ENCODE data around the gene CNMD.
A peak's percentile ranks its signal among the peaks of the same experiment; 100 is the strongest.

The CNMD gene

DNA sequence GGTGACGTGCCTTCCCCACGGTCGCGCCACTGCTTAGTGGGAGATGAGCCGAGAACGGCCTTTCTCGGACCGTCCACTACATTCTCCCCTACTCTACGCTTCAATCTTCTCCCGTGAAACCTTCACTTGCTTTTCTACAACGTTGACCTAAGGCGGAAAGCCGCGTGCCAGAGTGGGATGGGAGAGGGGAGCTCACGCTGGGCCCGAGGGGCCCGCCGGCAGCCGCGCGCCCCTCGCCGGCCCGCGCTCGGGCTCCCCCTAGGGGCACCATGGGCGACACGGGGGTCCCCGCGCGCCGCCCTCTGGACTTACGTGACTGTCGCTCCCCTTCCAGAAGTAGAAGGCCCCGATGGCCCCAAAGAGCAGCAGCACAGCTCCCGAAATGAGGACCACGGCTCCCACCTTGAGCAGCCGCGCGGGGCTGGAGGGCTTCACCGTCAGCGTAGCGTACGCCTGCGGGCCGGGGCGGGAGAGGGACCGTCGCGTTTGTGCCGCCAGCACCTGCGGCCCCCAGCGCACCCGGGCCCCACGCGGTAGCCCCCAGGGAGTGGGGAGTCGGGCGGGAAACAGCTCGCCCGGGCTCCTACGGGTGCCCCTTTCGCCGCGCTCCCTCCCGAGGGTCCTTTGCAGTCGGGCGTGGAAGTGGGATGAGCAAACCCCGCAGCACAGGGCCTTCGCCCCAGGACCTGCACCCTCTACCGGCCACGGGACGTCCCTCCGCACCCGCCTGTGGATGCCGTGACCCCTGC, 727 bp downstream of the CNMD start:
- H3K27ac ChIP-seq (ENCODE audit: low read length, poor library complexity, severe bottlenecking), result no peak overlapping the region
- peak overlapping the region in 1 of 2 experiments; percentile 47 for H3K23ac ChIP-seq (ENCODE audit: low read length in 2 of 2)
- peak overlapping the region in 1 of 2 experiments; percentile 55 for H3K4me3 ChIP-seq (ENCODE audit: insufficient read depth in 1 of 2, low read depth in 1 of 2, low read length in 2 of 2)
- DNase-seq, result peak; percentile 10
- no peak overlapping the region for H3K9ac ChIP-seq (ENCODE audit: low read length)
- H3K14ac ChIP-seq (ENCODE audit: low read length in 2 of 2), result peak overlapping the region in 1 of 2 experiments; percentile 66
- peaks cover 47 to 64% of the 10 kb centered on the region in 2 experiments for H3K27me3 ChIP-seq (ENCODE audit: control insufficient read depth in 1 of 2, insufficient read depth in 1 of 2, low read length in 2 of 2)
- no peak overlapping the region for H2BK15ac ChIP-seq (ENCODE audit: low read depth, poor library complexity, severe bottlenecking)
- H2BK12ac ChIP-seq (ENCODE audit: low read length in 2 of 2), result no peak overlapping the region
- H3K18ac ChIP-seq (ENCODE audit: low read depth in 1 of 2, low read length in 2 of 2), result no peak overlapping the region
- peak overlapping the region; percentile 58 for H3K4me2 ChIP-seq (ENCODE audit: low read length, poor library complexity, severe bottlenecking)
- no peak overlapping the region for H2BK5ac ChIP-seq (ENCODE audit: low read depth, low read length, poor library complexity, severe bottlenecking)
- H3K79me1 ChIP-seq (replicated peaks; ENCODE audit: low read length, poor library complexity, severe bottlenecking), result no peaks in the 10 kb centered on the region
- H3K4ac ChIP-seq (ENCODE audit: low read depth in 1 of 2, low read length in 2 of 2), result no peak overlapping the region
- H2AFZ ChIP-seq (ENCODE audit: low read depth, low read length), result peak overlapping the region; percentile 90
- no peak overlapping the region for H2BK120ac ChIP-seq (ENCODE audit: low read depth, low read length)
- peaks cover 9% of the 10 kb centered on the region for H3K4me1 ChIP-seq (ENCODE audit: control insufficient read depth, insufficient read depth, low read depth, low read length)
- 3% methylated on average over 64 of the region's 75 CpGs for WGBS
- peaks cover 5% of the 10 kb centered on the region for H3K9me3 ChIP-seq (ENCODE audit: control insufficient read depth, low read length)
- H4K8ac ChIP-seq (ENCODE audit: low read length), result no peak overlapping the region
- no peaks in the 10 kb centered on the region for H3K36me3 ChIP-seq (ENCODE audit: control insufficient read depth in 1 of 2, insufficient read depth in 2 of 2, low read depth in 1 of 2, low read length in 2 of 2)
- H2AK5ac ChIP-seq (ENCODE audit: low read length, severe bottlenecking), result no peak overlapping the region
- no peak overlapping the region for H4K91ac ChIP-seq (ENCODE audit: low read length)

DNA sequence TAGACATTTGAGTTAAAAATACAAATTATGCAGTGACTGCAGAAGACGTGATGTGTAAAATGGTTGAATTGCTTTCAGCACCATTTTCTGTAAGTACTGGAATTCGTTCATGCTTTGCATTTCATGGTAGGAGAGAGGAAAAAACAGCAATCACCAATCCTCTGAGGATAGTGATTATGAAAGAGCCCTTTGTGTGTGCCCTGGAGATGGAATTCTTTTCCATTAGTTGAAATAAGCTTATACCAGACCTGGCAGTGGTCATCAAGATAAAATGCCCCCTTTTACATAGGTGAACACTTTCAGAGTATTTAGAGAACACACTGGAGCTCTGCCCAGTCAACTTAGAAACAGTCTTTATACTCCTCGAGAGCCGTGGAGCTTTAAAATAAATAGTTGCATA, 1.7 kb downstream of the CNMD start:
- no peak for DNase-seq
- Histone ChIP-seq H3K4me2 (ENCODE audit: low read length, poor library complexity, severe bottlenecking) (no peak overlapping the region), H3K4me3 (ENCODE audit: insufficient read depth in 1 of 2, low read depth in 1 of 2, low read length in 2 of 2) (no peak overlapping the region), H2AK5ac (ENCODE audit: low read length, severe bottlenecking) (no peak overlapping the region), H3K23ac (ENCODE audit: low read length in 2 of 2) (no peak overlapping the region), H4K91ac (ENCODE audit: low read length) (no peak overlapping the region), H2BK5ac (ENCODE audit: low read depth, low read length, poor library complexity, severe bottlenecking) (no peak overlapping the region), H3K27me3 (ENCODE audit: control insufficient read depth in 1 of 2, insufficient read depth in 1 of 2, low read length in 2 of 2) (peaks cover 44 to 69% of the 10 kb centered on the region in 2 experiments), H4K8ac (ENCODE audit: low read length) (no peak overlapping the region), H2BK120ac (ENCODE audit: low read depth, low read length) (no peak overlapping the region), H3K79me1 (replicated peaks; ENCODE audit: low read length, poor library complexity, severe bottlenecking) (no peaks in the 10 kb centered on the region), H3K14ac (ENCODE audit: low read length in 2 of 2) (no peak overlapping the region), H3K9me3 (ENCODE audit: control insufficient read depth, low read length) (peaks cover under 1% of the 10 kb centered on the region), H3K4me1 (ENCODE audit: control insufficient read depth, insufficient read depth, low read depth, low read length) (peaks cover 9% of the 10 kb centered on the region), H3K9ac (ENCODE audit: low read length) (no peak overlapping the region), H2BK12ac (ENCODE audit: low read length in 2 of 2) (no peak overlapping the region), H3K18ac (ENCODE audit: low read depth in 1 of 2, low read length in 2 of 2) (no peak overlapping the region), H2BK15ac (ENCODE audit: low read depth, poor library complexity, severe bottlenecking) (no peak overlapping the region), H3K36me3 (ENCODE audit: control insufficient read depth in 1 of 2, insufficient read depth in 2 of 2, low read depth in 1 of 2, low read length in 2 of 2) (no peaks in the 10 kb centered on the region), H3K4ac (ENCODE audit: low read depth in 1 of 2, low read length in 2 of 2) (no peak overlapping the region), H2AFZ (ENCODE audit: low read depth, low read length) (no peak overlapping the region), H3K27ac (ENCODE audit: low read length, poor library complexity, severe bottlenecking) (no peak overlapping the region)
- 61% methylated on average over 2 of the region's 4 CpGs for WGBS

DNA sequence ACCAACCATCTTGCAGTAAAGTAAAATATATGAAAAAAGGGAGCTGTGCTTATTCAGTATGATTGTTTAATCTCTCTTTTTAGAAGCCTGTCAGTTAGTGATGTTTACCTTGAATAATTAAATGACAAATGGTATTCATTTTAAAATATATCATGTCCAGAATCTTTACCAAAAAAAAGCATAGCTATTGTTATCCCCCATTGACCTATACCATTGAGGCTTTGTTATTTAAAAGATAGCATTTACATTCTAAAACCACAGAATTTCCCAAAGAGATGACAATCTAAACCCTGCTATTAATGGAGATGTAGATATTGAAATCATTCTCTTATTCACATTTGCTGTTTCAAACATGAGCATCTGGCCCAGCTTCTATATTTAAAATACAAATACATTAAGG, 2.2 kb downstream of the CNMD start:
- no peak overlapping the region for H2BK5ac ChIP-seq (ENCODE audit: low read depth, low read length, poor library complexity, severe bottlenecking)
- DNase-seq, result no peak
- H3K9me3 ChIP-seq (ENCODE audit: control insufficient read depth, low read length), result no peaks in the 10 kb centered on the region
- H3K4ac ChIP-seq (ENCODE audit: low read depth in 1 of 2, low read length in 2 of 2), result no peak overlapping the region
- H3K9ac ChIP-seq (ENCODE audit: low read length), result no peak overlapping the region
- no peak overlapping the region for H2BK120ac ChIP-seq (ENCODE audit: low read depth, low read length)
- H3K27ac ChIP-seq (ENCODE audit: low read length, poor library complexity, severe bottlenecking), result no peak overlapping the region
- peaks cover 39 to 64% of the 10 kb centered on the region in 2 experiments for H3K27me3 ChIP-seq (ENCODE audit: control insufficient read depth in 1 of 2, insufficient read depth in 1 of 2, low read length in 2 of 2)
- no peaks in the 10 kb centered on the region for H3K36me3 ChIP-seq (ENCODE audit: control insufficient read depth in 1 of 2, insufficient read depth in 2 of 2, low read depth in 1 of 2, low read length in 2 of 2)
- H2AFZ ChIP-seq (ENCODE audit: low read depth, low read length), result no peak overlapping the region
- no peak overlapping the region for H3K4me3 ChIP-seq (ENCODE audit: insufficient read depth in 1 of 2, low read depth in 1 of 2, low read length in 2 of 2)
- peaks cover 9% of the 10 kb centered on the region for H3K4me1 ChIP-seq (ENCODE audit: control insufficient read depth, insufficient read depth, low read depth, low read length)
- no peak overlapping the region for H4K91ac ChIP-seq (ENCODE audit: low read length)
- H3K18ac ChIP-seq (ENCODE audit: low read depth in 1 of 2, low read length in 2 of 2), result no peak overlapping the region
- no peak overlapping the region for H2BK12ac ChIP-seq (ENCODE audit: low read length in 2 of 2)
- no peak overlapping the region for H4K8ac ChIP-seq (ENCODE audit: low read length)
- H3K4me2 ChIP-seq (ENCODE audit: low read length, poor library complexity, severe bottlenecking), result no peak overlapping the region
- no peaks in the 10 kb centered on the region for H3K79me1 ChIP-seq (replicated peaks; ENCODE audit: low read length, poor library complexity, severe bottlenecking)
- H2AK5ac ChIP-seq (ENCODE audit: low read length, severe bottlenecking), result no peak overlapping the region
- H2BK15ac ChIP-seq (ENCODE audit: low read depth, poor library complexity, severe bottlenecking), result no peak overlapping the region
- H3K14ac ChIP-seq (ENCODE audit: low read length in 2 of 2), result no peak overlapping the region
- H3K23ac ChIP-seq (ENCODE audit: low read length in 2 of 2), result no peak overlapping the region

DNA sequence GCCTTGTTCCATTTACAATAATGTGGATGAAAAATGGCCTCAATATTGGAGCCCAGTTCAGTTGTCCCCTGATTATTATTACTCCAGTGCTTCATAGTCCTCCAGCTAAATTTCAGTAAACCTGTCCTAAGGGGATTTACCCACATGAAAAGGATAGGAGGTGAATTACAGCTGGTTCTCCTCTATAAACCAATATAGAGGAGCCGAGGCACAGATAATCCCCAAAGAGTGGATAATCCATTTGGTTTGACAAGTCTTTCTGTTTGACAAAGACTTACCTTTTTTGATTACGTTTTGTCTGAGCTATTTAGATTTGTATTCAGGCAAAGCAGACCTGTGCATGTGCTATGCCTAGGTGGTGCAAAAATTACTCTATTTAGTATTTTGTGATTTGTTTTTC, 2.7 kb downstream of the CNMD start:
- H3K9ac ChIP-seq (ENCODE audit: low read length), result no peak overlapping the region
- H3K14ac ChIP-seq (ENCODE audit: low read length in 2 of 2), result no peak overlapping the region

More for the DNA sequence above, 2.7 kb downstream of the CNMD start:
- no peak overlapping the region for H3K4me2 ChIP-seq (ENCODE audit: low read length, poor library complexity, severe bottlenecking)
- H2BK120ac ChIP-seq (ENCODE audit: low read depth, low read length), result no peak overlapping the region
- H3K36me3 ChIP-seq (ENCODE audit: control insufficient read depth in 1 of 2, insufficient read depth in 2 of 2, low read depth in 1 of 2, low read length in 2 of 2), result no peaks in the 10 kb centered on the region
- peaks cover 38 to 63% of the 10 kb centered on the region in 2 experiments for H3K27me3 ChIP-seq (ENCODE audit: control insufficient read depth in 1 of 2, insufficient read depth in 1 of 2, low read length in 2 of 2)
- no peak overlapping the region for H3K27ac ChIP-seq (ENCODE audit: low read length, poor library complexity, severe bottlenecking)
- H2BK5ac ChIP-seq (ENCODE audit: low read depth, low read length, poor library complexity, severe bottlenecking), result no peak overlapping the region
- H3K9me3 ChIP-seq (ENCODE audit: control insufficient read depth, low read length), result no peaks in the 10 kb centered on the region
- H4K8ac ChIP-seq (ENCODE audit: low read length), result no peak overlapping the region
- no peak overlapping the region for H2BK15ac ChIP-seq (ENCODE audit: low read depth, poor library complexity, severe bottlenecking)
- H3K18ac ChIP-seq (ENCODE audit: low read depth in 1 of 2, low read length in 2 of 2), result no peak overlapping the region
- H2AFZ ChIP-seq (ENCODE audit: low read depth, low read length), result no peak overlapping the region
- H2AK5ac ChIP-seq (ENCODE audit: low read length, severe bottlenecking), result no peak overlapping the region
- H3K4me1 ChIP-seq (ENCODE audit: control insufficient read depth, insufficient read depth, low read depth, low read length), result peaks cover 9% of the 10 kb centered on the region
- no peak overlapping the region for H4K91ac ChIP-seq (ENCODE audit: low read length)
- no peak for DNase-seq
- no peak overlapping the region for H3K4me3 ChIP-seq (ENCODE audit: insufficient read depth in 1 of 2, low read depth in 1 of 2, low read length in 2 of 2)
- no peak overlapping the region for H2BK12ac ChIP-seq (ENCODE audit: low read length in 2 of 2)
- 73% methylated on average over 2 of the region's 2 CpGs for WGBS
- H3K79me1 ChIP-seq (replicated peaks; ENCODE audit: low read length, poor library complexity, severe bottlenecking), result no peaks in the 10 kb centered on the region
- H3K23ac ChIP-seq (ENCODE audit: low read length in 2 of 2), result no peak overlapping the region
- H3K4ac ChIP-seq (ENCODE audit: low read depth in 1 of 2, low read length in 2 of 2), result no peak overlapping the region
